Effector memory CD4-positive, alpha-beta T cell (primary cell): ENCODE data around the gene ACOT12.

Source experiments
- DNase-seq, 3 donors: peaks; one replicate each; pipeline ENCODE4 v3.0.0-alpha.2; 2020
- H3K27ac ChIP-seq: 2 replicates; pipeline ENCODE4 v1.7.0; 2013; ENCODE audit warnings: mild to moderate bottlenecking, low read length, moderate library complexity; ENCODE audit not compliant: insufficient read depth, poor library complexity, severe bottlenecking
- H3K27me3 ChIP-seq: replicated peaks from 2 replicates; pipeline ENCODE4 v1.7.0; 2013; ENCODE audit warnings: mild to moderate bottlenecking, low read length; ENCODE audit not compliant: insufficient read depth, control insufficient read depth, poor library complexity, severe bottlenecking
- H3K36me3 ChIP-seq: 2 replicates; pipeline ENCODE4 v1.7.0; 2013; ENCODE audit warnings: mild to moderate bottlenecking, low read length, moderate library complexity; ENCODE audit not compliant: control insufficient read depth, insufficient read depth
- H3K4me1 ChIP-seq: 2 replicates; pipeline ENCODE4 v1.7.0; 2013; ENCODE audit warnings: low read length, mild to moderate bottlenecking; ENCODE audit not compliant: control insufficient read depth, insufficient read depth, poor library complexity, severe bottlenecking
- H3K4me3 ChIP-seq: 2 replicates; pipeline ENCODE4 v1.7.0; 2013; ENCODE audit warnings: low read length, low read depth, mild to moderate bottlenecking; ENCODE audit not compliant: insufficient read depth, poor library complexity, severe bottlenecking
- H3K9me3 ChIP-seq: 2 replicates; pipeline ENCODE4 v1.7.0; 2013; ENCODE audit warnings: mild to moderate bottlenecking, low read length, moderate library complexity; ENCODE audit not compliant: control insufficient read depth
- total RNA-seq, 3 donors: gene quantifications; one replicate each; lab custom pipeline; 2026; lab: John Stamatoyannopoulos, UW

Gene ACOT12
- total RNA-seq: 0 reads per million in 3 donors

DNA sequence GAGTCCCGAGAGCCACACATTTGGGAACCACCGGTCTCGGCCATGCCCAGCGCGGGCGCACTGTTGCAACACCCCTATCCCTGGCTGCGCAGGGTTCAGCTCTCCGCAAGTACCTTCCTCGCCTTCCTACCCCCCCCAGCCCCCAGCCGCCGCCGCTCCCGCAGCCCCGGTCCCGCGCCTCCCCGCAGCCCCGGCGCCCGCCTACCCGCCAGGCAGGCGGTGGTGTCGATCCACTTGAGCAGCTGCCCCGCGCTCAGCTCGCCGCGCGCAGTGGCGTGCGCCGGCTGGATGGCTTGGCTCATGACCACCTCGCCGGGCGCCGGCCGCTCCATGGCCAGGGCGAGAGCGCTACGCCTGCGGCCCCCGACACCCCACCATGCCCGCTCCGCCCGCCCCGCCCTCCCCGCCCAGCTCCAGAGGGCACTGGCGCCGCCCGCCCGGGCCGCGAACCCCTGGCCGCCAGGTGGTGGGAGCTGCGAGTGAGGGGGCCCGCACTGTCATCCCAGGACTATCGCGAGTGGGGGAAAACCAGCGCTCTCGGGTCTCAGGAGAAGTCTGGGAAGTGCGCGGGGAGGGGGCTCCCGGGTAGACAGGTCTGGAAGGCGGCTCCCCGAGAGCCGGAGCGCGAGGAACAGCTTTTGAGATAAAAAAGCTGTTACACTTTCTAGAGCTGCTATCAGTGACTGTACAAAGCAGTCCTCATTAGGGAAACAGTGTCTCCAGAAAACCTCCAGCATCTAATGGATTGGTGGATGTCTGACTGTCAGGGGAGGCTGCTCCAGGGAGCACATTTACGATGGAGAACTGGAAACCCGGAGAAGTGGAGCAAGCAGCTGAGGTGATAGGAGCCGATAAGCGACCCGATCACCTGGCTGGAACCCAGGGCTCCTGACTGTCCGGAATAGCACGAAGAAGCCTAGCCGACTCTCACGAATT is at the start of gene ACOT12:
ACOT12 (minus strand) TSS at position 352 of the 936 bp plus-strand sequence; CDS start at position 332, 20 bp downstream.
- peaks cover 5% of the 10 kb centered on the region for H3K4me1 ChIP-seq
- H3K27ac ChIP-seq: no peak within 1 kb of the TSS
- no peaks in the 10 kb centered on the region for H3K9me3 ChIP-seq
- DNase-seq: no peak
- no peaks in the 10 kb centered on the region for H3K36me3 ChIP-seq
- H3K4me3 ChIP-seq: no peak within 1 kb of the TSS
- H3K27me3 ChIP-seq: peaks cover 19% of the 10 kb centered on the region

DNA sequence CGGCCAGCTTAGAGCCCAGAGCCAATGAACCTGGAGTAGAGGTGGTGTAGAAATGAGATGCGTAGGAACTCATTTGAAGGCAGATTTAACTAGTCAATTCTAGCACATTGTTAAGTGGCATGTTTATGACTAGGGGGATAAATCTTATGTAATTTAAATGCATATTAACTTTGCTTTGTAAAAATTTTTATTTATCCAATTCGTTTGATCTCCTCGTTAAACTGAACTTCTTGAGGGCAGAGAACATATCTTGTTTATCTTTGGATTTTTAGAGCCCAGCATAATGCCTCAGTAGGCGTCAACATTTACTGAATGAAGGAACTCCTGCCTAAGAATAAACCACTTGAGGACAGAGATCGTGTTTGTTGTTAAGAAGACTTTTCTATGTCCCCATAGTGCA is 41.1 kb upstream of the ACOT12 start:
- Histone ChIP-seq H3K4me3 (no peak overlapping the region), H3K9me3 (no peaks in the 10 kb centered on the region), H3K27me3 (no peaks in the 10 kb centered on the region), H3K36me3 (no peaks in the 10 kb centered on the region), H3K27ac (no peak overlapping the region), H3K4me1 (no peaks in the 10 kb centered on the region)
- DNase-seq: no peak

DNA sequence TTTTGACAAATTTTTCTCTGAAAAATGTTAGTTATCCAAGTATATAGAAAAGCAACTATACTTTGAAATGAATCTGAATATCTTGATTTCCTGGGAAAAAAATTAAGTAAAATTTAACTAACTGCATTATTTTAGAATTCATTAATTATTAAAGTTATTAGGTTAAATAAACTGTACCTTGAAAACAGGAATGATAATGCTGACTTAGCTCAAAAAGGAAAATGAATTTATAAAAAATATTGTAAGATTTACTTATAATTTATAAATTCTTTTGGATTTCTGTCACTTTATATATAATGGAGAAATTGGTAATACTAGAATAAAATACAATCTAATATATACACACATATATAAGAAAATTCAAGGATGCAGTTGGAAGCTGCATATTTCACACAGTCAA is 36.1 kb upstream of the ACOT12 start:
- no peaks in the 10 kb centered on the region for H3K36me3 ChIP-seq
- no peaks in the 10 kb centered on the region for H3K4me1 ChIP-seq
- H3K9me3 ChIP-seq: no peaks in the 10 kb centered on the region
- no peak overlapping the region for H3K27ac ChIP-seq
- no peak for DNase-seq
- H3K27me3 ChIP-seq: no peaks in the 10 kb centered on the region
- H3K4me3 ChIP-seq: no peak overlapping the region

DNA sequence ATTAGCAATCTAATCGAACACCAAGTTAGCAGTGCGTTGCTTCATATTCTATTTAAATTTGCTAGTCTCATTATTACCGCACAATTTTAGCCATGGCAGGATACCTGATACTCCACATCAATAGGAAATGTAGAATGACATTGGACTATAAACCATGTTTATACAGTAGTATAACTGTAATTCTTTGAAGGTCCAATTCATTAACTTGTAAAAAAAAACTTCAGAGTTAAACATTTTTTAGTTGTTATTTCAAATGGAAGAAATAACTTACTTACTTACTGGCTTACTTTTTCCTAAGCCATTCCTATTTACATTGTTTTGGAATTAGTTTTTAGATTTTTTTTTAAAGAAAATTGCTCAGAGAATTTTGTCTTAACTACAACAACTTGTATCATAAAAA is 35.4 kb upstream of the ACOT12 start:
- Histone ChIP-seq H3K4me3 (no peak overlapping the region), H3K36me3 (no peaks in the 10 kb centered on the region), H3K27me3 (no peaks in the 10 kb centered on the region), H3K9me3 (no peaks in the 10 kb centered on the region), H3K4me1 (no peaks in the 10 kb centered on the region), H3K27ac (no peak overlapping the region)
- DNase-seq: no peak

DNA sequence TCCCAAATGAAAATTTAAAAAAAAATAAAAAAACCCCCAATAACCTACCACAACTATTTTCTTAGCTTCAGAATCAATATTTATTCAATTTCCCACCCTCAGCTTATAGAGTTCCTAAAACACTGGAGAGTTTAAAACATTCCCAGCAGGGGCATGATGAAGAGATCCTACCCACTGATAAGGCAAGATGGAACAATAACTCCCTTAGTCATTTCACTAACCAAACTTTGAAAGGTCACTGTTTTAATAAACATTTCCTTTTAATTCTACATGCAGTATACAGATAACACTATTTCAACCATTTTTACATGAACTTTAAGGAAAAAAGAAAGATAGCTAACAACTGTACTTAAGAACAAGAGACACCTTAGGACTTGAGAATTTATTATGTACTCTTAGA is 34.9 kb upstream of the ACOT12 start:
- H3K27me3 ChIP-seq: no peaks in the 10 kb centered on the region
- no peak overlapping the region for H3K27ac ChIP-seq
- no peak overlapping the region for H3K4me3 ChIP-seq
- H3K9me3 ChIP-seq: no peaks in the 10 kb centered on the region
- H3K36me3 ChIP-seq: no peaks in the 10 kb centered on the region
- no peak for DNase-seq
- H3K4me1 ChIP-seq: no peaks in the 10 kb centered on the region

DNA sequence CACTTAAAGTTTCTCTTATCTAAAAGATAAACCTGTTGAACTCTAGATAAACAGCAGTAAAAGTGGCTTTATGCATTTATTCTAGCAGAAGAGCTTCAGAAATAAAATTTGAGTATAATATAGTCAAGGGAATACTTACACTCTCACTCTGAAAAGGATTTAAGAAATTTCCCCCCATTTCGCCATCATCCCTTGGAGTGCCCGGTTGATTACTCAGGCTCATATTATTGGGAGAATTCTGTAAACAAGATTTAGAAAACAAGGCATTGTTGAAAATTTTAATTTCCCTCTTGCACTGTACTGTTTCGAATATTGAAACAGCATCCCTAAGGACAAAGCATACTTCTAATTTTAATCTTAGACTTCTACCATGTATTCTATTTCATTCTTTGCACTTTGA is 34.5 kb upstream of the ACOT12 start:
- H3K9me3 ChIP-seq: no peaks in the 10 kb centered on the region
- H3K36me3 ChIP-seq: no peaks in the 10 kb centered on the region
- no peak overlapping the region for H3K4me3 ChIP-seq
- no peaks in the 10 kb centered on the region for H3K27me3 ChIP-seq
- DNase-seq: no peak
- H3K27ac ChIP-seq: no peak overlapping the region
- H3K4me1 ChIP-seq: no peaks in the 10 kb centered on the region

DNA sequence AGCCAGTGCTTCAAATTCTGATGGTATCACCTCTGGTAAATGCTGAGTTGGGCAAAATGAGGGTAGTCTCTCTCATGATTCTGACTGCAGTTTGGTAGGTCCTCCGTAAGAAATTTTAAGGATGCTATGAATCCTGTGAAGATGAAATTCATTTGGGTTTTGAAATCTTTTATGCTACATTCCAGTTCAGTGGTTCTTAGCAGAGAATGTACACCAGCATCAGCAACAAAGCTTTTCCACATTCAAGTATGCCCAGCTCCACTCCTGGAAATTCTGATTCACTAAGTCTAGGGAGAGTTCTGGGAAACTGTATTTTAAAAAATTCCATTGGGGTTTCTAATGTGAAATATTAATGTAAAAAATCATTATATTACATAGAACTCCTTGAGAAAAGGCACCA is 33.6 kb upstream of the ACOT12 start:
- no peak for DNase-seq
- H3K36me3 ChIP-seq: no peaks in the 10 kb centered on the region
- no peaks in the 10 kb centered on the region for H3K9me3 ChIP-seq

DNA sequence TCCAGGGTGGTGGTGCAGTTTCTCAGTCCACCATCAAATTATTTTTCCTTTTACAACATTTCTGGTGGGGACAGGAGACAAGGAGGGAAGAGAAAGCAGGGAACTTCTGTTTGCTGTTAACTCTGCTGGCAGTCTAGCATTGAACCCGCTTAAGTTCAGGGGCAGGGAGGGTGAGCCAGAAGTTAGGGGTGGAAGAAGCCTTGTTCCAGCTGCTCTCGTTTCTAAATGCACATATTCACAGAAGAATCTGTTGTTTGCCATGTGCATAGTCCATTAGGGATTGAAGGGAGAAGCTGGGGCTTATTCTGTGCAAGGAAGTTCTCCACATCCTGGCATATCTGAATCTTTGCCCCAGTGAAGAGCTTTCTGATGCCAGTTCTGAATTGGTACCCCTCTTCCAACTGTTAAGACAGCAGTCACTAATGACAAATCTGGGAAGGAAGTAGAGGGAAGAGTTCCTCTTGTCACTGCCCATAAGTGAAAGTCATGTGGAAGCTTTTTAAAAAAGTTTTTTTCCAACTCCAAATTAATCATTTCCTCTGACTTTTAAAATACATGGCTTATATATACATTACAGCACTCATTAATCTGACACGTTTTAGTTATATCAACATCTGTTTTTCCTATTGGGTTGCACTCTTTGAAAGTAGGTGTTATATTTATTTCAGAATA is 32.6 kb upstream of the ACOT12 start:
- no peaks in the 10 kb centered on the region for H3K4me1 ChIP-seq
- no peaks in the 10 kb centered on the region for H3K9me3 ChIP-seq
- no peaks in the 10 kb centered on the region for H3K36me3 ChIP-seq
- H3K27ac ChIP-seq: no peak overlapping the region
- no peak for DNase-seq
- no peak overlapping the region for H3K4me3 ChIP-seq
- no peaks in the 10 kb centered on the region for H3K27me3 ChIP-seq

More for the DNA sequence above, 33.6 kb upstream of the ACOT12 start:
- no peak overlapping the region for H3K27ac ChIP-seq
- H3K4me1 ChIP-seq: no peaks in the 10 kb centered on the region
- H3K4me3 ChIP-seq: no peak overlapping the region
- no peaks in the 10 kb centered on the region for H3K27me3 ChIP-seq

DNA sequence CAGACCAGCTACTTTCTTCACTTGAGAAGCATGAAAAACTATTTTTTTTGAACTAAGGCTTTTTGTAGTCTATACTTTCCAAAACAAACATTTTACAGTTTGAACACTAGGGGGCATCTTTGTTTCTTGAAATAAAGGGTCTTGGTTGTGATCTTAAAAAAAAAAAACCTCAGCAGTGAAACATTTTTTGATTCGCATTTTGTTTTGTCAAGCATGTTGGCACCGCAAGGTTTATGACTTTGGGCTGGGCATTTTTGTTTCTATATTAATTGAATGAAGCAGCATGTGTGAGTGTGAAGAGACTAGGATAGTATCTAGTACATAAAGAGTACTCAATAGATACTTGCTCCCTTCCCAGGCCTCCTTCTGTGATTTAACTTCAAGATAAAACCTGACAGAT is 31.6 kb upstream of the ACOT12 start:
- H3K9me3 ChIP-seq: no peaks in the 10 kb centered on the region
- H3K27me3 ChIP-seq: no peaks in the 10 kb centered on the region
- H3K4me3 ChIP-seq: no peak overlapping the region
- no peaks in the 10 kb centered on the region for H3K4me1 ChIP-seq
- no peak for DNase-seq
- no peak overlapping the region for H3K27ac ChIP-seq
- no peaks in the 10 kb centered on the region for H3K36me3 ChIP-seq

DNA sequence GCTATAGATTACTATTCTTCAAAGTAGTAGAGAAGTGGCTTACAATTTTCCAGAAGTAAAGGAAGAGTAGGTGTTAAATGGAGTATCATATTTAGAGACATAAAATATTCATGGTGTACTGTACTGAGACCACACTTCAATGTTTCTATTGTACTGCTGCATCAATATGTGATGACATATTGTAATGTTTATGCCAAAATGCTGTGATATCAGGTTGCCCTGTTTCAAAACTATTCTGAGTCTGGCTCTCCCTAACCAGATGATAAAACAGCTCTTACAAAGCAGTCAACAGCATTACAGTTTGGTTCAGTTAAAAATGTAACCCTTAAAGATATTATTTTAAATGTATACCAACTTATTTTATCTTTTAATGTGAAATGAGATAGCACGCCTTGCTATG is 30.8 kb upstream of the ACOT12 start:
- Histone ChIP-seq H3K4me1 (no peaks in the 10 kb centered on the region), H3K27me3 (no peaks in the 10 kb centered on the region), H3K4me3 (no peak overlapping the region), H3K27ac (no peak overlapping the region), H3K36me3 (no peaks in the 10 kb centered on the region), H3K9me3 (no peaks in the 10 kb centered on the region)
- no peak for DNase-seq
